Transverse colon (tissue), 3 donors: ENCODE results near the gene PRKCB.

Experiments
- CTCF ChIP-seq, 5 experiments: fragments of 200-600 bp in 3 of 5; fragments of 450-650 bp in 2 of 5; sonication (generic) in 3 of 5; IDR thresholded peaks; 1 replicate in 2 of 5; 2 replicates in 3 of 5; pipeline ENCODE4 v1.5.1; 2016 to 2017; ENCODE audit warnings: antibody characterized with exemption in 5 of 5, inconsistent platforms in 3 of 5, mild to moderate bottlenecking in 2 of 5, moderate library complexity in 1 of 5
- EP300 ChIP-seq: sonication (generic); formaldehyde crosslinking; IDR thresholded peaks from one replicate; pipeline ENCODE4 v1.6.1; 2017; ENCODE audit warnings: antibody characterized with exemption, low read depth
- POLR2A ChIP-seq: fragments of 450-650 bp; IDR thresholded peaks from one replicate; pipeline ENCODE4 v1.6.1; 2016; ENCODE audit warnings: antibody characterized with exemption, mild to moderate bottlenecking, moderate library complexity

- TF ChIP-seq CTCF (IDR thresholded peaks at IDR 0.05), result no peak
- TF ChIP-seq POLR2A, result no peak
- TF ChIP-seq EP300, result no peak
Measured at GRCh38 chr16:23901178-23902033, 65.6 kb downstream of the PRKCB start.
